ENCODE measurements around the gene PERM1.

- TF ChIP-seq, protein P1, sequence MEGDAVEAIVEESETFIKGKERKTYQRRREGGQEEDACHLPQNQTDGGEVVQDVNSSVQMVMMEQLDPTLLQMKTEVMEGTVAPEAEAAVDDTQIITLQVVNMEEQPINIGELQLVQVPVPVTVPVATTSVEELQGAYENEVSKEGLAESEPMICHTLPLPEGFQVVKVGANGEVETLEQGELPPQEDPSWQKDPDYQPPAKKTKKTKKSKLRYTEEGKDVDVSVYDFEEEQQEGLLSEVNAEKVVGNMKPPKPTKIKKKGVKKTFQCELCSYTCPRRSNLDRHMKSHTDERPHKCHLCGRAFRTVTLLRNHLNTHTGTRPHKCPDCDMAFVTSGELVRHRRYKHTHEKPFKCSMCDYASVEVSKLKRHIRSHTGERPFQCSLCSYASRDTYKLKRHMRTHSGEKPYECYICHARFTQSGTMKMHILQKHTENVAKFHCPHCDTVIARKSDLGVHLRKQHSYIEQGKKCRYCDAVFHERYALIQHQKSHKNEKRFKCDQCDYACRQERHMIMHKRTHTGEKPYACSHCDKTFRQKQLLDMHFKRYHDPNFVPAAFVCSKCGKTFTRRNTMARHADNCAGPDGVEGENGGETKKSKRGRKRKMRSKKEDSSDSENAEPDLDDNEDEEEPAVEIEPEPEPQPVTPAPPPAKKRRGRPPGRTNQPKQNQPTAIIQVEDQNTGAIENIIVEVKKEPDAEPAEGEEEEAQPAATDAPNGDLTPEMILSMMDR (conservative IDR thresholded peaks at IDR 0.05; ENCODE audit: low read length), result no peak
- no peak for TF ChIP-seq EZH2phosphoT487 (IDR thresholded peaks at IDR 0.05; ENCODE audit: borderline replicate concordance, low read depth, low read length)
These were observed 16.8 kb upstream of the PERM1 start for GRCh38 chr1:998745-998994.
